GM20000 (cell line): Measurements from ENCODE around the gene SETD3.

Experiments
- DNase-seq: peaks from one replicate; pipeline ENCODE4 v3.0.0; 2012; ENCODE audit warnings: low spot score
- TF ChIP-seq, protein P1 (sequence below): IDR thresholded peaks from 2 replicates; pipeline ENCODE4 v1.5.1; 2012; ENCODE audit warnings: mild to moderate bottlenecking, control low read depth; ENCODE audit errors: extremely low read depth, missing control alignments

SETD3 gene

DNA sequence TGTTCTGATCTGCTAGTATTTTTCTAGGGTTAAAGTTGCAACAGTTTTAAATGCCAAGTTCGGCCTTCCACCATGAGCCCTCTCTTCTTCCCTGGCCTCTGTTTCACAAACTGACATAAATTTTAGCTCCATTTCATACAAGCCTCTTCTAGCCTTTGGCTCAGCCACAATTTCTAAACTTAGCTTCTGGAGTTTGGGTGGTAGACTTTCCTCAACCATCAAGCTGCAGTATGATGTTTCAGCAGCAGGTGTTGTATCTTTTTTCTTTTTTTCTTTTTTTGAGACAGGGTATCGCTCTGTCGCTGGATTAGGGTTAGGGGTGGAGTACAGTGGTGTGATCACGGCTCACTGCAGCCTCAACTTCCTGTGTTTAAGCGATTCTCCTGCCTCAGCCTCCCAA, 29.4 kb downstream of the SETD3 start:
- TF ChIP-seq, protein P1, sequence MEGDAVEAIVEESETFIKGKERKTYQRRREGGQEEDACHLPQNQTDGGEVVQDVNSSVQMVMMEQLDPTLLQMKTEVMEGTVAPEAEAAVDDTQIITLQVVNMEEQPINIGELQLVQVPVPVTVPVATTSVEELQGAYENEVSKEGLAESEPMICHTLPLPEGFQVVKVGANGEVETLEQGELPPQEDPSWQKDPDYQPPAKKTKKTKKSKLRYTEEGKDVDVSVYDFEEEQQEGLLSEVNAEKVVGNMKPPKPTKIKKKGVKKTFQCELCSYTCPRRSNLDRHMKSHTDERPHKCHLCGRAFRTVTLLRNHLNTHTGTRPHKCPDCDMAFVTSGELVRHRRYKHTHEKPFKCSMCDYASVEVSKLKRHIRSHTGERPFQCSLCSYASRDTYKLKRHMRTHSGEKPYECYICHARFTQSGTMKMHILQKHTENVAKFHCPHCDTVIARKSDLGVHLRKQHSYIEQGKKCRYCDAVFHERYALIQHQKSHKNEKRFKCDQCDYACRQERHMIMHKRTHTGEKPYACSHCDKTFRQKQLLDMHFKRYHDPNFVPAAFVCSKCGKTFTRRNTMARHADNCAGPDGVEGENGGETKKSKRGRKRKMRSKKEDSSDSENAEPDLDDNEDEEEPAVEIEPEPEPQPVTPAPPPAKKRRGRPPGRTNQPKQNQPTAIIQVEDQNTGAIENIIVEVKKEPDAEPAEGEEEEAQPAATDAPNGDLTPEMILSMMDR = no peak
- DNase-seq = no peak

DNA sequence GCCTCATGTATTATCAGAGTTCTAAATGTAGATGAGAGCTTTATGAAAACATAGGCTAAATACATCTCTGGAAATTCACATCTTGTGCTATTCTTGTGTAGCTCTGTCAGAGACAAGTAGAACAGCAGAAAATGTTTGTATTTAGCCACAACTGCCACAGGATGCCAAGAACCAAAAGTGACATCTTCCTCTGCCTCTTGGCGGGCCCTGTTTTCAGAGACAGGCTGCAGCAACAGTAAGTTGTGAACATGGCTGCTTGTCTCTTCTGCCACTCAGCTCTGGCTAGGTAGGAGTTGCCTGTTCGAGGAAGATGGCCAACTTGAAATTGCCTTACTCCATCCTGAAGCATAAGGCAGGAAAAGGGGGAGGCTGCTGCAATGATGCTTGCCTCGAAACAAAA, 30.4 kb downstream of the SETD3 start:
- TF ChIP-seq, protein P1 = no peak
- no peak for DNase-seq

DNA sequence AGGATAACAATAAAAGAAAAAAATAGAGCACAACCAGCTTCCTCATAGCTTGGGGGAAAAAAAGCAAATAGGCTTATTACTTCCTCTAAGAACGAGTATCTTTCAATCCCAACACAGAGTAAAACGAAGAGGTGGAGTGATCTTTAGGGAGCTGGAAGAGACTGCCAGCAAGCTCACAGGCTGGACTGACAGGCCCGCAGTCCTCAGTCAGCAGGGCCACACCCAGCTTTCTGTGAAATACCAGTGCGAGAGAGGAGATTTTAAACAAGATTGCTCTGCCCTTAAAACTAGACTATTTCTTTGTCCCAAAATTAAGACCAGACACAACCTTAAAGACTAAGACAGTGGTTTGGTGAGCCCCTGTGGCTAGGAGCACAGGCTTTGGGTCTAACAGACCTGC, 32.9 kb downstream of the SETD3 start:
- DNase-seq = no peak
- TF ChIP-seq, protein P1 = no peak

DNA sequence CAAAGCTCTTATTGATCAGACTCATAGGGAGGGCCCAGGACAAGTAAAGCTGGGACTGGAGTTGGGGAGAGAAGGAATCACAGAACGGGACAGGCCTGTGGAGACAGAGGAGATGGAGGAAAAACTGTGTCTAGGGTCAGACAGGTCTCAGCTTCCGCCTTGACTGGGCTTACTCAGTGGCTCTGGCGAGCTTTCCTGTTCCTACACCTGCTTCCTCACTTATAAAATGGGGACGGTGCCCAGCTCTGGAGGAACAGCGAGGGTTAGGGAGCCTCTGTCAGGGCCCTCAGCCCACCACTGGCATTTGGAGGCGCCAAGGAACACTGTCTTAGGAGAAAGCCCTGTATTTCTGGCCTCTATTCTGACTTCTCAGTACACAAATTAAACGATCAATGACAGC, 34.7 kb downstream of the SETD3 start:
- TF ChIP-seq, protein P1 = no peak

DNA sequence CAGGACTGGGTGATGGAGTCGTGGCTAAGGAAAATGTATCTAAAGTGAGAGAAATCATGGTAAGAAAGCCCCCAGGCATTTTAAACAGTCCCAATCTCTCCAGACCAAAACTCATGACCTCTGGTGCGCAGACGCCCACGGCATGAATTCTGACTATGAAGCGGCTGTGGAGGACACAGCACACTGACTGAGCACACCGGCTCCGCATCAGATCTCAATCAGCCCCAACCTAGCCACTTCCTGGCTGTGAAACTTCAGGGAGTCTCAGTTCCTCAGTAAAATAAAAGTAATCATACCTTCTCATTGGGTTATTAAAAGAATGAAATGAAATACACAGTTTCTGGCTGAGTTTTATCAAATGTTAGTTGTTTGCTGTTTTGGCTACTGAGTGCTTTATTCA, 38.7 kb downstream of the SETD3 start:
- no peak for DNase-seq
- TF ChIP-seq, protein P1 = no peak

More for the DNA sequence above, 34.7 kb downstream of the SETD3 start:
- no peak for DNase-seq

DNA sequence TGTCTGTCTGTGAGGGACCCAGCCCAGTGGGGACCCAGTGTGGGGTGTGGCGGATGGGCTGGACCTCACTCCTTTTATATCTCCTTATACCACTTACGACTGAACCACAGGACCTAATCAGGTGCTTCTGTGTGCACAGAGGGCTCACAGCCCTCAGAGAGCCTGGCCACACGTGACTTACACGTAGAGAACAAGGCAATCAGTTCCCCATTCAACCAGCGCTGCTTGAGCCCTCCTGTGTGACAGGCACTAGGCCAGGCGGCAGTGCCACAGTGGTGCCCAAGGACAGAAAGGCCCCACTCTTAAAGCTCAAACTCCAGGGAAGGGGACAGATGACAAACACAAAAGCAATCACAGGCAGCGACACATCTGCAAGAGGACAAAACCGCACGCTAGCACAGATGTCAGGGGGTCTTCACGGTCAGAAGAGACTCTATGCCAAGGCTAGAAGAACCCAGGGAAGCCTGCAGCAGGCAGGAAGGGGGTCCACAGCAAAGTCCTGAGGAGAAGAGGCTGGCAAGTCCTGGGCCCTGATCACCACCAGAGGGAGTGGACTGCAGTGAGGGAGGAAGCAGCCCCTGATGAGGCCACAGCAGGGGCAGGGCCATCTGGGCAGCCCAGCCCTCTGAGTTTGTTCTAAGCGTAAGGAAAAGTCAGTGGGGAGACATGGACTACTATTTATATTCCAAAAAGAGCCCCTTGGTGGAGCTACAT, 39.3 kb downstream of the SETD3 start:
- TF ChIP-seq, protein P1 = no peak
- DNase-seq = no peak

DNA sequence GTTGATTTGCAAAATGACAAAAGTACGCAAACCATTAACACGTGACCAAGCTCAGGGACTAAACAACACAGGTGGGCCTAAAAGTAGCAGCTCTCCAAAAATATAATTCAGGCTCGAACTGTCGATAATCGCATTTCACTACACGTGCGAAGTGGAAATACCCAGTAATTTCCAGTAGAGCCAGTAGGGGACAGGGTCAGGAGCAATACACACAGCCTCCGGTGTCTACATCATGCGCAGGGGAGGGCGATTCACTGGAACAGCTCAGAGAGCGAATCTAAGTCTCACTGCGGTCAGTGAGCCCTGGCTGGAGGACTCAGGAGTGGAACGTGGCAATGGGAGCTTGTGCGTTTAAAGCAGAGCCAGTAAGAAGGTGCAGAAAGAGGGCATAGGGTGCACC, 40.4 kb downstream of the SETD3 start:
- TF ChIP-seq, protein P1 = no peak
- no peak for DNase-seq
